Mesenchymal stem cell (in vitro differentiated cells and primary cell): ENCODE results near the gene PPP6R1.
"Not testable (repeated sequence)": the region's sequence is repeated elsewhere in the genome, so short reads cannot be mapped to it uniquely, and the experiment has no call there.

ENCODE experiments used
- DNase-seq: peaks from one replicate; pipeline ENCODE4 v3.0.0-alpha.2; 2013
- H2AFZ ChIP-seq: one replicate; pipeline ENCODE4 v1.6.1; 2013; ENCODE audit warnings: low read depth, mild to moderate bottlenecking, control low read depth, inconsistent platforms, low read length, moderate library complexity
- H2AK5ac ChIP-seq: 2 replicates; pipeline ENCODE4 v1.6.1; 2013; ENCODE audit warnings: low read length, moderate library complexity, mild to moderate bottlenecking, inconsistent platforms; ENCODE audit not compliant: severe bottlenecking
- H2BK120ac ChIP-seq: one replicate; pipeline ENCODE4 v1.6.1; 2013; ENCODE audit warnings: low read depth, mild to moderate bottlenecking, inconsistent platforms, low read length, moderate library complexity
- H2BK12ac ChIP-seq, 2 experiments: one replicate each; pipeline ENCODE4 v1.6.1; 2013; ENCODE audit warnings: inconsistent platforms in 2 of 2, low read length in 2 of 2, mild to moderate bottlenecking in 2 of 2, moderate library complexity in 2 of 2, control low read depth in 1 of 2
- H2BK15ac ChIP-seq: one replicate; pipeline ENCODE4 v1.6.1; 2013; ENCODE audit warnings: mild to moderate bottlenecking, low read depth, inconsistent platforms; ENCODE audit not compliant: poor library complexity, severe bottlenecking
- H2BK5ac ChIP-seq: 2 replicates; pipeline ENCODE4 v1.6.1; 2013; ENCODE audit warnings: low read depth, mild to moderate bottlenecking, low read length, control low read depth, inconsistent platforms; ENCODE audit not compliant: poor library complexity, severe bottlenecking
- H3K14ac ChIP-seq, 2 experiments: one replicate each; pipeline ENCODE4 v1.6.1; 2013; ENCODE audit warnings: inconsistent platforms in 2 of 2, low read length in 2 of 2, control low read depth in 1 of 2, mild to moderate bottlenecking in 1 of 2, moderate library complexity in 1 of 2
- H3K18ac ChIP-seq, 2 experiments: one replicate each; pipeline ENCODE4 v1.6.1; 2013; ENCODE audit warnings: inconsistent platforms in 2 of 2, low read length in 2 of 2, control low read depth in 1 of 2, low read depth in 1 of 2, mild to moderate bottlenecking in 1 of 2
- H3K23ac ChIP-seq, 2 experiments: one replicate each; pipeline ENCODE4 v1.6.1; 2013; ENCODE audit warnings: inconsistent platforms in 2 of 2, low read length in 2 of 2, mild to moderate bottlenecking in 2 of 2, moderate library complexity in 2 of 2, control low read depth in 1 of 2
- H3K27ac ChIP-seq: 2 replicates; pipeline ENCODE4 v1.5.1; 2013; ENCODE audit warnings: mild to moderate bottlenecking, moderate library complexity, low read length, control low read depth, inconsistent platforms; ENCODE audit not compliant: poor library complexity, severe bottlenecking
- H3K27me3 ChIP-seq, 2 experiments: 2 replicates each; pipeline versions ENCODE4 v1.6.1 to v1.7.0; 2013; ENCODE audit warnings: low read length in 2 of 2, mild to moderate bottlenecking in 2 of 2, moderate library complexity in 2 of 2, control low read depth in 1 of 2, inconsistent platforms in 1 of 2; ENCODE audit not compliant: control insufficient read depth in 1 of 2, insufficient read depth in 1 of 2
- H3K36me3 ChIP-seq, 2 experiments: 2 replicates each; pipeline versions ENCODE4 v1.6.1 to v1.7.0; 2013; ENCODE audit warnings: low read length in 2 of 2, control low read depth in 1 of 2, inconsistent platforms in 1 of 2, low read depth in 1 of 2, mild to moderate bottlenecking in 1 of 2; ENCODE audit not compliant: insufficient read depth in 2 of 2, control insufficient read depth in 1 of 2
- H3K4ac ChIP-seq, 2 experiments: one replicate each; pipeline ENCODE4 v1.6.1; 2013; ENCODE audit warnings: inconsistent platforms in 2 of 2, low read length in 2 of 2, mild to moderate bottlenecking in 2 of 2, moderate library complexity in 2 of 2, control low read depth in 1 of 2, low read depth in 1 of 2
- H3K4me1 ChIP-seq: 2 replicates; pipeline ENCODE4 v1.6.1; 2013; ENCODE audit warnings: low read depth, low read length, control low read depth; ENCODE audit not compliant: control insufficient read depth, insufficient read depth
- H3K4me2 ChIP-seq: 2 replicates; pipeline ENCODE4 v1.6.1; 2013; ENCODE audit warnings: low read length, mild to moderate bottlenecking, inconsistent platforms; ENCODE audit not compliant: poor library complexity, severe bottlenecking
- H3K4me3 ChIP-seq, 2 experiments: 2 replicates each; pipeline versions ENCODE4 v1.5.1 to v1.7.0; 2013; ENCODE audit warnings: low read length in 2 of 2, mild to moderate bottlenecking in 2 of 2, control low read depth in 1 of 2, low read depth in 1 of 2; ENCODE audit not compliant: insufficient read depth in 1 of 2
- H3K79me1 ChIP-seq: replicated peaks from 2 replicates; pipeline ENCODE4 v1.6.1; 2013; ENCODE audit warnings: mild to moderate bottlenecking, control low read depth, low read length, inconsistent platforms; ENCODE audit not compliant: poor library complexity, severe bottlenecking
- H3K9ac ChIP-seq: 2 replicates; pipeline ENCODE4 v1.7.0; 2013; ENCODE audit warnings: mild to moderate bottlenecking, low read length, moderate library complexity
- H3K9me3 ChIP-seq: 2 replicates; pipeline ENCODE4 v1.7.0; 2013; ENCODE audit warnings: mild to moderate bottlenecking, low read length; ENCODE audit not compliant: control insufficient read depth
- H4K8ac ChIP-seq: one replicate; pipeline ENCODE4 v1.6.1; 2013; ENCODE audit warnings: inconsistent platforms, mild to moderate bottlenecking, low read length, moderate library complexity
- H4K91ac ChIP-seq: one replicate; pipeline ENCODE4 v1.6.1; 2013; ENCODE audit warnings: mild to moderate bottlenecking, low read length, inconsistent platforms
- WGBS: methylation state at CpG from one replicate; pipeline ENCODE4 v1.1.7; 2013; ENCODE audit warnings: mixed read lengths; 5-methylcytosine and 5-hydroxymethylcytosine counted together

Gene PPP6R1

DNA sequence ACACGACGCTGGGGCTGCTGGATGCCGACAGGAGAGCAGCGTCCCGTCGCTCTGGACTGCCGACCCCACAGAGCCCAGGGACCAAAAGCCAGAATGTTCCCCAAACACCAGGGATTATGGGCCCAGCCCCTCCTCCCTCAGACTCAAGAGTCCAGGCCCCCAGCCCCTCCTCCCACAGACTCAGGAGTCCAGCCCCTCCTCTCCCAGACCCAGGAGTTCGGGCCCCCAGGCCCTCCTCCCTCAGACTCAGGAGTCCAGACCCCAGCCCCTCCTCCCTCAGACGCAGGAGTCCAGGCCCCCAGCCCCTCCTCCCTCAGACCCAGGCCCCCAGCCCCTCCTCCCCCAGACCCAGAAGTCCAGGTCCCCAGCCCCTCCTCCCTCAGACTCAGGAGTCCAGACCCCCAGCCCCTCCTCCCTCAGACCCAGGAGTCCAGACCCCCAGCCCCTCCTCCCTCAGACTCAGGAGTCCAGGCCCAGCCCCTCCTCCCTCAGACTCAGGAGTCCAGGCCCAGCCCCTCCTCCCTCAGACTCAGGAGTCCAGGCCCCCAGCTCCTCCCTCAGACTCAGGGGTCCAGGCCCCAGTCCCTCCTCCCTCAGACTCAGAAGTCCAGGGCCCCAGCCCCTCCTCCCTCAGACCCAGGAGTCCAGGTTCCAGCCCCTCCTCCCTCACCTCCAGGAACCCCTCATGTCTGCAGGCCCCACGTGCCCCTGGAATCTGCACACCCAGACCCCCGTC, 34.0 kb downstream of the PPP6R1 start:
- not testable (repeated sequence) for H2AFZ ChIP-seq, H2BK12ac ChIP-seq, H3K14ac ChIP-seq, H3K4ac ChIP-seq, H3K27ac ChIP-seq, H2BK120ac ChIP-seq, DNase-seq, H3K9ac ChIP-seq, H3K9me3 ChIP-seq, H3K27me3 ChIP-seq, H4K8ac ChIP-seq, H3K18ac ChIP-seq, H3K79me1 ChIP-seq, H2BK5ac ChIP-seq, H3K4me2 ChIP-seq, H4K91ac ChIP-seq, H3K4me3 ChIP-seq, H2AK5ac ChIP-seq, H2BK15ac ChIP-seq, H3K23ac ChIP-seq
- 72% methylated on average over 9 of the region's 11 CpGs for WGBS
- H3K4me1 ChIP-seq: peaks cover 17% of the 10 kb centered on the region
- H3K36me3 ChIP-seq: peaks cover 40 to 57% of the 10 kb centered on the region in 2 experiments

DNA sequence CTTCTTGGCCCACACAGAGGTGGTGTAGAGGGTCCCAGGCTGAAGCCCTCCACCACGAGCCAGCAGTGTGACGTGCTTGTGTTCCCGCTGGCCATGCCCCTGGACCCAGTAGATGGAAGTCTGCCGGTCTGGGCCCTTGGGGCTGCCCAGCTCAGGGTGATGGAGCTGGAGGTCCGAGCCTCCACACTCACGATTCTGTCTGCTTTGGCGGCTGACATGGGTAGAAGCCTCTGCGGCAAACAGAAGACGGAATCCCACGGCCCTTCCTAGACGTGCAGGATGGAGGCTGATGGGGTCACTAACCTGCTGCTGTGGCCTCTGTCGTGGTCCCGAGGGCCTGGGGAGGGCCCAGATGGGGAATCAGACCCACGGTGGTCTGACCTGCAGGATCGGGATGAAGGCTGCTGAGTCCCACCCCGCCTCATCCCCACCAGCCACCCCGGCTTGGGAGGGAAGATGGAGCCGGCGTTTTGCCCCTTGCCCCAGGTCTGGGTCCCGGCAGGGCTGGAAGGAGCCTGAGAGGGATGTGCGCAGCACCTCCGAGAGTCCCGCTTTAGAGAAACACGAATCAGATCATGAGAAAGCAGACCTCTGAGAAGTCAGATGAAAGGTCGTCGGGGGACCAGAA, 34.7 kb downstream of the PPP6R1 start:
- no peaks in the 10 kb centered on the region for H3K9me3 ChIP-seq
- no peak overlapping the region for H2BK120ac ChIP-seq
- H3K4me3 ChIP-seq: no peak overlapping the region
- H4K91ac ChIP-seq: no peak overlapping the region
- H3K14ac ChIP-seq: no peak overlapping the region
- no peak overlapping the region for H2AK5ac ChIP-seq
- no peak overlapping the region for H3K4ac ChIP-seq
- peak overlapping the region in 1 of 2 experiments; percentile 22 for H2BK12ac ChIP-seq
- H3K79me1 ChIP-seq: peaks cover 7% of the 10 kb centered on the region
- no peaks in the 10 kb centered on the region for H3K27me3 ChIP-seq
- no peak overlapping the region for H2BK5ac ChIP-seq
- peaks cover 15% of the 10 kb centered on the region for H3K4me1 ChIP-seq
- H2AFZ ChIP-seq: no peak overlapping the region
- H3K9ac ChIP-seq: no peak overlapping the region
- H3K18ac ChIP-seq: no peak overlapping the region
- H3K27ac ChIP-seq: no peak overlapping the region
- no peak overlapping the region for H4K8ac ChIP-seq
- peaks cover 33 to 50% of the 10 kb centered on the region in 2 experiments for H3K36me3 ChIP-seq
- no peak for DNase-seq
- H3K4me2 ChIP-seq: no peak overlapping the region
- H3K23ac ChIP-seq: no peak overlapping the region
- whole genome bisulfite sequencing: 93% methylated on average over 26 of the region's 26 CpGs
- no peak overlapping the region for H2BK15ac ChIP-seq

GRCh38 chr19:55223291-55224037, 35.4 kb downstream of the PPP6R1 start:
- H3K14ac ChIP-seq: no peak overlapping the region
- WGBS: 97% methylated on average over 17 of the region's 17 CpGs
- H2BK15ac ChIP-seq: no peak overlapping the region
- H3K4me3 ChIP-seq: no peak overlapping the region
- H3K18ac ChIP-seq: no peak overlapping the region
- H3K36me3 ChIP-seq: peaks cover 28 to 43% of the 10 kb centered on the region in 2 experiments
- no peak overlapping the region for H3K9ac ChIP-seq
- no peak overlapping the region for H3K27ac ChIP-seq
- peak overlapping the region in 1 of 2 experiments; percentile 22 for H2BK12ac ChIP-seq
- H2BK120ac ChIP-seq: no peak overlapping the region
- H3K23ac ChIP-seq: no peak overlapping the region
- H3K4me1 ChIP-seq: peaks cover 8% of the 10 kb centered on the region
- H3K4ac ChIP-seq: no peak overlapping the region
- peaks cover 3% of the 10 kb centered on the region for H3K79me1 ChIP-seq
- H2BK5ac ChIP-seq: no peak overlapping the region
- H2AFZ ChIP-seq: no peak overlapping the region
- no peaks in the 10 kb centered on the region for H3K27me3 ChIP-seq
- H4K8ac ChIP-seq: no peak overlapping the region
- H3K4me2 ChIP-seq: no peak overlapping the region
- no peak overlapping the region for H4K91ac ChIP-seq
- H2AK5ac ChIP-seq: no peak overlapping the region
- no peaks in the 10 kb centered on the region for H3K9me3 ChIP-seq
- no peak for DNase-seq

DNA sequence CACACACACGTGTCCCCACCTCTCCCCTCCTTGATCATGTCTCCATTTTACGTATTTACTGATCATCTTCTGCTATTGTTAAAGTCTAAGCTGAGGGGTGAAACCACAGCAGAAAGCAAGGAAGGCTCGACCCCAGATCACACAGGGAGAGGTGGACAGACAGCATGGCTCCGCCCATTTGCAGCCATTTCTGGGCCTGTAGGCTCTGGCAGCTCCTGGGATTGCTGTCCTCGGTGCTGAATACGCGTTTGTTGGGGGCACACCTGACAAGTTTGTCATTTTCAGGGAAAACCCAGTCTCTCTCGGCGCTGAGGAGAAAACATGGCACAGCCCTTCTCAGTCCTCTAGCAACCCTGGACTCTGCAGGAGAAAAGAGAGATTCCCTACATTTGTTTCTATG, 38.3 kb downstream of the PPP6R1 start:
- Histone ChIP-seq H4K8ac (no peak overlapping the region), H3K36me3 (peaks cover 5 to 15% of the 10 kb centered on the region in 2 experiments), H3K27ac (no peak overlapping the region), H2BK12ac (no peak overlapping the region), H3K18ac (no peak overlapping the region), H3K9ac (no peak overlapping the region), H4K91ac (no peak overlapping the region), H2AFZ (no peak overlapping the region), H3K4me2 (no peak overlapping the region), H3K4me3 (no peak overlapping the region), H3K4me1 (peaks cover 11% of the 10 kb centered on the region), H2AK5ac (no peak overlapping the region), H3K79me1 (no peaks in the 10 kb centered on the region), H2BK120ac (no peak overlapping the region), H3K9me3 (no peaks in the 10 kb centered on the region), H2BK15ac (no peak overlapping the region), H3K4ac (no peak overlapping the region), H3K23ac (no peak overlapping the region), H3K14ac (no peak overlapping the region), H2BK5ac (no peak overlapping the region), H3K27me3 (no peaks in the 10 kb centered on the region)
- DNase-seq: no peak
- whole genome bisulfite sequencing: 67% methylated on average over 9 of the region's 9 CpGs
